Measurements from ENCODE around the gene TRIM34.
A peak's percentile ranks its signal among the peaks of the same experiment; 100 is the strongest.
"Not testable (repeated sequence)": the region's sequence is repeated elsewhere in the genome, so short reads cannot be mapped to it uniquely, and the experiment has no call there.

Gene TRIM34, protein sequence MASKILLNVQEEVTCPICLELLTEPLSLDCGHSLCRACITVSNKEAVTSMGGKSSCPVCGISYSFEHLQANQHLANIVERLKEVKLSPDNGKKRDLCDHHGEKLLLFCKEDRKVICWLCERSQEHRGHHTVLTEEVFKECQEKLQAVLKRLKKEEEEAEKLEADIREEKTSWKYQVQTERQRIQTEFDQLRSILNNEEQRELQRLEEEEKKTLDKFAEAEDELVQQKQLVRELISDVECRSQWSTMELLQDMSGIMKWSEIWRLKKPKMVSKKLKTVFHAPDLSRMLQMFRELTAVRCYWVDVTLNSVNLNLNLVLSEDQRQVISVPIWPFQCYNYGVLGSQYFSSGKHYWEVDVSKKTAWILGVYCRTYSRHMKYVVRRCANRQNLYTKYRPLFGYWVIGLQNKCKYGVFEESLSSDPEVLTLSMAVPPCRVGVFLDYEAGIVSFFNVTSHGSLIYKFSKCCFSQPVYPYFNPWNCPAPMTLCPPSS

DNA sequence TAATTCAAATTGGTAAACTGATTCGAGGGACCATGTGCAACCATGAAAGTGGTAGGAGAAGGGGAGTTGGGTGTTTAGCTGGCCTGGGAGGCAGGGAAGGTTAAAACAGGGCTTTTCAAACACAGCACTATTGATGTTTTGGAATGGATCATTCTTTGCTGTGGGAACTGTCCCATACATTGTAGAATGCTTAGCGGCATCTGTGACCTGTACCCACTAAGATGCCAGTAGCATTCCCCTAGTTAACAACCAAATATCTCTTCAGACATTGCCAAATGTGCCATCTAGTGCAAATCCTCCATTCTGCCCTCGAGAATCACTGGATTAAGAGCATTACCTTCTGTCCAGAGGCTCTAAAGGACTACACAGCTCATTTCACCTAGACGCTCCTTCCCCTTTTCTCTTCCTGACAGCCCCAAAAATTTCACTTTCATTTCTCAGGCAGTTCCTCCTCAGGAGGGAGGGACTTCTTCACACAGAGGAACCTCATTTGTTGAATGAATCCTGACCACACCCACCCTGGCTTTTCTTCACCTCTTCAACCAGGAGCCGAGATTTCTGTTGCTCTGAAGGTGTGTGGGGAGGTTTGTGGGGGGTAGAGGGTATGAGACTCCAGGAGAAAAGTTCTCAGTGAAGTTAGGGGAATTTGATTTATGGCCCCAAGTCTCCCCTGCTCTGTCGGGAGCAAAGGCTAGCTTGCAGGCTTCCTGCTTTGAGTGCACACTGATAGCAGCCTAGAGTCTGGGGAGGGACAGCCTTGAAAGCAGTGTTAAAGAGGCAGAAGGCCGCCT lies at the start of gene TRIM34:
Gene TRIM34 (plus strand): TSS at position 513 of the 791 bp plus-strand sequence. CDS start 7,331 bp downstream, outside the sequence.
- H3K4me1 Mint-ChIP-seq: peaks cover 44% of the 10 kb centered on the region

DNA sequence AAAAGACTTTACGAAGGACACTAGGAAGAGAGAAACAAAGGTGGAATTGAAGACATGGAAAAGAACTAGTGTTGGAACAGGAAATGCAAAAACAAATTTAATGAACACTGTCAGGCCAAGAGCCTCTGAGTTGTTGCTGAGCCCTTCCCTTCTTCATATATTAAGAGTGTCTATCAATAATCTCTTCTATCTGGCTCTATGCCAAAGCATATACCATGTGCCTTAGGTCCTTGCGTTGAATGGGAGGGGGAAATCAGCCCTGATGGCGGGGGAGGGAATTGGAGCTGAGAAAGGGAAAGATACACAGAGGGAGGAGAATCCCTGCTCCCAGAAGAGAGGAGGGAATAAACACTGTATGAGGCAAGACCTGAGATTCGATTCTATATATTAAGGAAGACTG lies 49.6 kb upstream of the TRIM34 start:
- Mint-ChIP-seq H3K36me3 (no peaks in the 10 kb centered on the region), H3K27ac (no peak overlapping the region), H3K9me3 (no peaks in the 10 kb centered on the region), H3K27me3 (no peaks in the 10 kb centered on the region), H3K4me3 (no peak overlapping the region), H3K4me1 (no peaks in the 10 kb centered on the region)
- CTCF ChIA-PET: no interaction called here
- DNase-seq: no peak

More for the DNA sequence above, at the start of gene TRIM34:
- peaks cover 12% of the 10 kb centered on the region for H3K36me3 Mint-ChIP-seq
- peak; percentile 79 for DNase-seq
- peak within 1 kb of the TSS; percentile 84 for H3K27ac Mint-ChIP-seq
- no peaks in the 10 kb centered on the region for H3K27me3 Mint-ChIP-seq
- CTCF ChIA-PET: interaction anchor here (0.7 to 1.1 kb wide), 2 partner anchors 25 to 60 kb away, joined by 3 to 4 read pairs; partner anchors contain the start of gene TRIM5
- H3K4me3 Mint-ChIP-seq: peak within 1 kb of the TSS; percentile 80
- H3K9me3 Mint-ChIP-seq: no peaks in the 10 kb centered on the region

DNA sequence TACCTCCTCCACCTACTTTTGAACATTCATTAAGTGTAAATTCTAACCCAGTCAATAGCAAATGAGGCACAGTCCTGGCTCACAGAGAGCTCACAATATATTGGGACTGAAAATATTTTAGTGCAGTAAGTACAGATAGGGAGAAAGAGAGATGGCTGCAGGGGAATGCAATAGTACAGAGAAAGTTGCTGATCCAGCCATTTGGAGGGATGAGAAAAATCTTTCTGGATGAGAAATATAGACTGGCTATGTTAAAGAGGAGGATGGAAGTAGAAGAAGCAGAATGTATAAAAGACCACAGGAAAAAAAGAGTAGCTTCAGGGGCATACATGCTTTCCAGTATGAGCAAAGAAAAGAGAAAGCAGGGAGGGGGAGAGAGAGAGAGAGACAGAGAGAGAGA lies 47.7 kb upstream of the TRIM34 start:
- no peak for DNase-seq
- Mint-ChIP-seq H3K4me3 (no peak overlapping the region), H3K27me3 (no peaks in the 10 kb centered on the region), H3K9me3 (no peaks in the 10 kb centered on the region), H3K36me3 (no peaks in the 10 kb centered on the region), H3K27ac (no peak overlapping the region), H3K4me1 (no peaks in the 10 kb centered on the region)
- CTCF ChIA-PET: no interaction called here

DNA sequence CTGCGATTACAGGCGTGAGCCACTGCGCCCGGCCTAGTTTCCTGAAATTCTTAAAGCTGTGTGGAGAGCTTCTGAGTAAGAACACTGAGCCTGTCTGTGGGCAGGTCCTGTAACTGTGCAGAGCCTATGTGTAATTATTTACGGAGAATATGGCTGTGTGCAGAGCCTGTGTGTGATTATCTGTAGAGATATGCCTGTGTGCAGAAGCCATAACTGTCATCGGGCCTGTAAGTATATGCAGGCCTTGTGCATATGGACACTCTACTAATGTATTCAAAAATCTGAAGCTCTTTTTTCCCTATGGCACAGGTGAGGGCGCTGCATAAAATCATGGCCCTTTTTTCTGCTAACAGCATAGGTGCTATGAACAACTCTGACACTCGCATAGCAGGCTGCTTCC lies 44.2 kb upstream of the TRIM34 start, which contains the start of gene OR52B6:
Gene OR52B6 (plus strand): TSS at position 301 of the 400 bp plus-strand sequence. CDS start 0 bp downstream, at position 301.
- Mint-ChIP-seq H3K36me3 (no peaks in the 10 kb centered on the region), H3K27ac (no peak within 1 kb of the TSS), H3K4me3 (no peak within 1 kb of the TSS), H3K4me1 (no peaks in the 10 kb centered on the region), H3K27me3 (no peaks in the 10 kb centered on the region), H3K9me3 (no peaks in the 10 kb centered on the region)
- no peak for DNase-seq
- CTCF ChIA-PET: no interaction called here

DNA sequence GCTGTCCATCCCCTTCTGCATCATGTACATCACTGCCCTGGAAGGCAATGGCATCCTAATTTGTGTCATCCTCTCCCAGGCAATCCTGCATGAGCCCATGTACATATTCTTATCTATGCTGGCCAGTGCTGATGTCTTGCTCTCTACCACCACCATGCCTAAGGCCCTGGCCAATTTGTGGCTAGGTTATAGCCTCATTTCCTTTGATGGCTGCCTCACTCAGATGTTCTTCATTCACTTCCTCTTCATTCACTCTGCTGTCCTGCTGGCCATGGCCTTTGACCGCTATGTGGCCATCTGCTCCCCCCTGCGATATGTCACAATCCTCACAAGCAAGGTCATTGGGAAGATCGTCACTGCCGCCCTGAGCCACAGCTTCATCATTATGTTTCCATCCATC lies 43.8 kb upstream of the TRIM34 start:
- CTCF ChIA-PET: no interaction called here
- DNase-seq: no peak

DNA sequence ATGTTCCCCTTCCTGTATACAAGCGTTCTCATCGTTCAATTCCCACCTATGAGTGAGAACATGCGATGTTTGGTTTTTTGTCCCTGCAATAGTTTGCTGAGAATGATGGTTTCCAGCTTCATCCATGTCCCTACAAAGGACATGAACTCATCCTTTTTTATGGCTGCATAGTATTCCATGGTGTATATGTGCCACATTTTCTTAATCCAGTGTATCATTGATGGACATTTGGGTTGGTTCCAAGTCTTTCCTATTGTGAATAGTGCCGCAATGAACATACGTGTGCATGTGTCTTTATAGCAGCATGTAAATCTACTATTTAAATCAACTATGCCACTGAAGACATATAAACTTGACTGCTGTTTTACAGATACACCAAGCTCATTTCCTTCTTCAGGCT lies 40.3 kb upstream of the TRIM34 start:
- H3K9me3 Mint-ChIP-seq, CTCF ChIA-PET, H3K4me3 Mint-ChIP-seq, H3K27me3 Mint-ChIP-seq, H3K4me1 Mint-ChIP-seq, H3K36me3 Mint-ChIP-seq, H3K27ac Mint-ChIP-seq, DNase-seq: not testable (repeated sequence)

More for the DNA sequence above, 43.8 kb upstream of the TRIM34 start:
- no peaks in the 10 kb centered on the region for H3K36me3 Mint-ChIP-seq
- H3K27me3 Mint-ChIP-seq: no peaks in the 10 kb centered on the region
- H3K9me3 Mint-ChIP-seq: no peaks in the 10 kb centered on the region
- no peaks in the 10 kb centered on the region for H3K4me1 Mint-ChIP-seq
- H3K4me3 Mint-ChIP-seq: no peak overlapping the region
- H3K27ac Mint-ChIP-seq: no peak overlapping the region

DNA sequence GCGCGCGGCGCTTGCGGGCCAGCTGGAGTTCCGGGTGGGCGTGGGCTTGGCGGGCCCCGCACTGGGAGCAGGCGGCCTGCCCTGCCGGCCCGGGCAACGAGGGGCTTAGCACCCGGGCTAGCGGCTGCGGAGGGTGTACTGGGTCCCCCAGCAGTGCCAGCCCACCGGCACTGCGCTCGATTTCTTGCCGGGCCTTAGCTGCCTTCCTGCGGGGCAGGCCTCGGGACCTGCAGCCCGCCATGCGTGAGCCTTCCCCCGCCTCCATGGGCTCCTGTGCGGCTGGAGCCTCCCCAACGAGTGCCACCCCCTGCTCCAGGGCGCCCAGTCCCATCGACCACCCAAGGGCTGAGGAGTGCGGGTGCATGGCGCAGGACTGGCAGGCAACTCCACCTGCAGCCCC lies 34.9 kb upstream of the TRIM34 start:
- H3K4me3 Mint-ChIP-seq, H3K9me3 Mint-ChIP-seq, H3K36me3 Mint-ChIP-seq, CTCF ChIA-PET, H3K27me3 Mint-ChIP-seq, DNase-seq, H3K4me1 Mint-ChIP-seq, H3K27ac Mint-ChIP-seq: not testable (repeated sequence)

DNA sequence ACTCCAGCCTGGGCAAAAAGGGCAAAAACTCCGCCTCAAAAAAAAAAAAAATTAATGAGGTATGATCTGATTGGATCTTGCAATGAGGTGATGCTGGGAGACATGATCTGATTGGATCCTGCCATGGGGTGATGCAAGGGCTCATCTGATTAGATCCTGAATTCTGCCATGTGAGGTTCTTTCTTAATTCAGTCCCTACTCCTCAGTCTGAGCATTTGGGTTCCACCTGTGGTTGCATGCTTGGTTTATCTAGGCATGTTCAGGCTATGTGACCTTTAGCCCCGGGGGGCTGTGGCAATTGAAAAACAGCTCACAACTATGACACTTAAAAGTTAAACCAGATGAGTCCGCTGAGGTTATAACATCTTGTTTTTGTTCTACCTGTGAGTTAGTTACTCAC lies 33.2 kb upstream of the TRIM34 start:
- no peaks in the 10 kb centered on the region for H3K9me3 Mint-ChIP-seq
- no peak overlapping the region for H3K27ac Mint-ChIP-seq
- H3K4me1 Mint-ChIP-seq: peaks cover 6% of the 10 kb centered on the region
- no peak for DNase-seq
- peaks cover 9% of the 10 kb centered on the region for H3K27me3 Mint-ChIP-seq
- no peaks in the 10 kb centered on the region for H3K36me3 Mint-ChIP-seq
- CTCF ChIA-PET: no interaction called here
- no peak overlapping the region for H3K4me3 Mint-ChIP-seq

DNA sequence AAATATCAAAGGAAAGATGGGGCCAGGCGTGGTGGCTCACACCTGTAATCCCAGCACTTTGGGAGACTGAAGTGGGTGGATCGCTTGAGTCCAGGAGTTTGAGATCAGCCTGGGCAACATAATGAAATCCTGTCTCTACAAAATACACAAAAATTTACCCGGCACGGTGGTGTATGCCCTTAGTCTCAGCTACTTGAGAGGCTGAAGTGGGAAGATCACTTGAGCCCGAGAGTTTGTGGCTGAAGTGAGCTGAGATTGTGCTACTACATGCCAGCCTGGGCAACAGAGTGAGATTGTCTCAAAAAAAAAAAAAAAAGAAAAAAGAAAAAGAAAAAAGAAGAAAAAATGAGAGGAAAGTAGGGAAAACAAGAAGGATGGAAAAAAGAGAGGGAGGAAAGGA lies 32.2 kb upstream of the TRIM34 start:
- Mint-ChIP-seq H3K27me3 (peaks cover 12% of the 10 kb centered on the region), H3K4me3 (no peak overlapping the region), H3K9me3 (no peaks in the 10 kb centered on the region), H3K36me3 (no peaks in the 10 kb centered on the region), H3K4me1 (peaks cover 14% of the 10 kb centered on the region), H3K27ac (no peak overlapping the region)
- no peak for DNase-seq
- CTCF ChIA-PET: no interaction called here

DNA sequence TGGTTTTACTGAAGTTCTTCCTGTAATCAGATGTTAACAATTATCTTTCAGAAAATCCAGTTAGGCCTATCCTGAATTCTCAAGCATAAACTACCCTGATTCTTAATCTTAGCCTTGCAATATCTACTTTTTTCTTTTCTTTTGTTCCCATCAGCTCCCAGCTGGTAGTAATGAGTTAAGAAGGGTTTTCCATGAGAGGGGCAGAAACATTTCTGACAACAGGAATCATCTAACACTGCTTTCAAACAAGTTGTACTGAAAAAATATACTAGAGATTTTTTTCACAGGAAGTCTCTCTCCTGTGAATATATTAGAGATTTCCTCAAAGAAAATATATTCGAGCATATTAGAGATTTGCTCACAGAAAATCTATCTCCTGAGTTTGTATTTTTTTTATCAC lies 31.7 kb upstream of the TRIM34 start:
- H3K36me3 Mint-ChIP-seq: no peaks in the 10 kb centered on the region
- peaks cover 12% of the 10 kb centered on the region for H3K27me3 Mint-ChIP-seq
- CTCF ChIA-PET: no interaction called here
- H3K27ac Mint-ChIP-seq: no peak overlapping the region
- no peaks in the 10 kb centered on the region for H3K9me3 Mint-ChIP-seq
- DNase-seq: no peak
- no peak overlapping the region for H3K4me3 Mint-ChIP-seq
- H3K4me1 Mint-ChIP-seq: peaks cover 15% of the 10 kb centered on the region

DNA sequence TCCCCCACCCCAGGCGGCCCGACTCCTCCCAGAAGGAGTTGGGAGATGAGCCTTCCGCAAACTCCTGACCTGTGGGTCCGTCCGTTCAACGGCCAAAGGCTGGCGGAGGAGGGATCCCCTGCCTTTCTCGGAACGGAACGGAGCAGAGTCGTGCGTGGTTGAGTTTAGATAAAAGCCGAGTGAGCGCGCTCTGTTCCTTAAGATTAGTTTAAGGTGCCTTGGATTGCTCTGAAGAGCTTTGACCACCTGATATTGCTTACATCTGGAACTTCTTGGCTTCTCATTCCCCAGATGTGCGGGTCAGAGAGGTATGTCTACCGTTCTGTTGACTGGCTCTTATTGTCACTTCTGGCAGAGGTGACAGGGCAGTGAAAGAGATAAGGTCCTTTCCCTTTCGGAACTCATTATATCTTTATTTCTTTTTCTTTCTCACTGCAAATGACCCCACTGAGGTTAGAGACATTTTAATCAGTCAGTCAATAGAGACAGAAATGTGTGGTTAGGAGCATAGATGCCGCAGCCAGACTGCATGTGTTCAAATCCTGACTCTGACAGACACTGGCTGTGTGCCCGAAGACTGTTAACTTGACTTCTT lies 28.1 kb upstream of the TRIM34 start, which contains the start of gene TRIM6:
Gene TRIM6 (plus strand): TSS at position 31 of the 595 bp plus-strand sequence. CDS start 261 bp downstream, at position 292.
- H3K27ac Mint-ChIP-seq: no peak within 1 kb of the TSS

DNA sequence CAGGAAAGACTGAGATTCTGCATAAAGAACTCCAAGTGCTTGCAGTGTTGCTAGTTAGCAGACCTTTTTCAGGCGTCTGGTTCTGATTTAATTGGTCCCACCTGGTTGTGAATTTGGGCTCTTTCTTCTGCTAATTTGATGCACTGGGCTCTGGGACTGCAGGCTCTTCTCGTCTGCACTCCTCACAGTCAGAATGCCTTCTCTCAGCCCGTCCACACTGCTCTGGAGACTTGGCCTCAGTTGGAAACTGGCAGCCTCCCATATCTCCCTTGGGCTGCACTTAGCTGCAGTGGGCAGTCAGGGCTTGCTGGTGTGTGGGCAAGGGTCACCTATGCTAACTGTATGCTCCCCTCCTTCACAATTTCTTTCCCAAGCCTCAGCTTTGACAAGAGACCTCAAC lies 26.8 kb upstream of the TRIM34 start:
- H3K9me3 Mint-ChIP-seq: no peaks in the 10 kb centered on the region
- H3K4me3 Mint-ChIP-seq: no peak overlapping the region
- no peak overlapping the region for H3K27ac Mint-ChIP-seq
- no peaks in the 10 kb centered on the region for H3K36me3 Mint-ChIP-seq
- H3K27me3 Mint-ChIP-seq: peaks cover 12% of the 10 kb centered on the region
- peaks cover 15% of the 10 kb centered on the region for H3K4me1 Mint-ChIP-seq
- CTCF ChIA-PET: interaction anchor here (0.9 to 2.1 kb wide), 4 partner anchors 41 to 211 kb away, joined by 3 to 6 read pairs (median 4); partner anchors contain the start of genes OR52N2, TRIM22 and TRIM5
- DNase-seq: no peak

More for the DNA sequence above, 28.1 kb upstream of the TRIM34 start, which contains the start of gene TRIM6:
- DNase-seq: peak; percentile 31
- H3K4me3 Mint-ChIP-seq: peak within 1 kb of the TSS; percentile 74
- no peaks in the 10 kb centered on the region for H3K9me3 Mint-ChIP-seq
- H3K27me3 Mint-ChIP-seq: peaks cover 12% of the 10 kb centered on the region
- H3K36me3 Mint-ChIP-seq: no peaks in the 10 kb centered on the region
- H3K4me1 Mint-ChIP-seq: peaks cover 15% of the 10 kb centered on the region
- CTCF ChIA-PET: interaction anchor here (1.0 to 2.1 kb wide), 2 partner anchors 93 to 212 kb away, joined by 4 to 5 read pairs; partner anchors contain the start of genes OR52N2 and TRIM22

DNA sequence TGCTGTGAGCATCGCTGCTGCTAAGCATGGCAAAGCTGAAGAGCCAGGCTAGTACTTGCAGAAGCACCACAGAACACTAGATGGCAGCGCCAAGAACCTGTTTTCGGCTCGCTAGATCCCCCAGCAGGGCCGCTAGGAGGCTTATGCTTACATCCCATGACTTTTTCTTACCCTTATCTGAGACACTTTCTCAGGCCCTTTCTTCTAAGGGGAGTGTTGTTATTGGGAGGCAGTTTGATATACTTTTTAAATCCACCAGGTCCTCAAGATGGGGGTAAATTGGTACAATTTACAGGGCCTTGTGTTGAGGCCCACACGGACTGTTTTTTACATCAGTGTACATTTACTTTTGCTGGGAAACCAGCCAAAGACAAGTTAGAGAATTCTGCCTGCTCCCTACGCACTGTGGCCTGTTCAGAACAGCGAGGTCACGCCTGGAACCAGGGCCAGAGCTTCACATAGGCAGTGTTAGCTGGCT lies 24.4 kb upstream of the TRIM34 start:
- no peak overlapping the region for H3K4me3 Mint-ChIP-seq
- H3K27ac Mint-ChIP-seq: no peak overlapping the region
- H3K4me1 Mint-ChIP-seq: peaks cover 15% of the 10 kb centered on the region
- no peaks in the 10 kb centered on the region for H3K36me3 Mint-ChIP-seq
- H3K9me3 Mint-ChIP-seq: no peaks in the 10 kb centered on the region
- CTCF ChIA-PET: interaction anchor here (0.6 to 1.4 kb wide), 8 partner anchors 9 to 714 kb away, joined by 3 to 6 read pairs (median 4); no protein-coding TSS in a partner anchor
- DNase-seq: peak; percentile 74
- H3K27me3 Mint-ChIP-seq: peaks cover 12% of the 10 kb centered on the region

DNA sequence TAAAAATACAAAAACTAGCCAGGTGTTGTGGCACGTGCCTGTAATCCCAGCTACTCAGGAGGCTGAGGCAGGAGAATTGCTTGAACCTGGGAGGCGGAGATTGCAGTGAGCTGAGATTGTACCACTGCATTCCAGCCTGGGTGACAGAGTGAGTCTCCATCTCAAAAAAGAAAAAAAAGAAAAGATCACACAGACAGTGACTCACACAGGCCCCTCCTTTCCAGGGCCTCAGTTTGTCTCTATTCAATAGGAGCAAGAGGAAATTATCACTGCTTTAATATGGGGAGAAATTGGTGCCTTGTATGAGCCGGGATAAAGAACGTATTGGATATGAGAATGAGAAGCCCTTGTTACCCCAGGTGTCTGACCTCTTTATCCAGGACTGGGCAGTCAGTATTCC lies 22.0 kb upstream of the TRIM34 start:
- not testable (repeated sequence) for DNase-seq, H3K4me1 Mint-ChIP-seq, H3K36me3 Mint-ChIP-seq, H3K4me3 Mint-ChIP-seq, H3K27me3 Mint-ChIP-seq, H3K27ac Mint-ChIP-seq, H3K9me3 Mint-ChIP-seq
- CTCF ChIA-PET: interaction anchor here (1.3 to 1.9 kb wide), 2 partner anchors 11 to 82 kb away, joined by 3 to 7 read pairs; partner anchors contain the start of gene TRIM5

All from activated naive CD4-positive, alpha-beta T cell treated with anti-CD3 and anti-CD28 coated beads, Interleukin-2, amount 10 ng/mL, durations not matched to agents 7 days and 5 days (primary cell).